Mesothelial cell of epicardium (in vitro differentiated cells): ENCODE results near the gene MAGI1. TPM values are rescaled to one million over a fixed set of nuclear protein-coding genes. Genes with fewer than 3 reads are reported as not detected.

ENCODE experiments used
- DNase-seq, 2 experiments: peaks; one replicate each; pipeline ENCODE4 v3.0.0; 2021; ENCODE audit warnings: low spot score in 2 of 2; ENCODE audit not compliant: unreplicated experiment in 2 of 2
- H3K27ac Mint-ChIP-seq: 2 replicates; pipeline ENCODE4 v1.8.0; 2021; ENCODE audit warnings: mixed read lengths
- H3K27me3 Mint-ChIP-seq: 2 replicates; pipeline ENCODE4 v1.8.0; 2021; ENCODE audit warnings: low read depth, mixed read lengths
- H3K36me3 Mint-ChIP-seq: 2 replicates; pipeline ENCODE4 v1.8.0; 2021; ENCODE audit warnings: mixed read lengths
- H3K4me1 Mint-ChIP-seq: 2 replicates; pipeline ENCODE4 v1.8.0; 2021; ENCODE audit warnings: mixed read lengths
- H3K4me3 Mint-ChIP-seq: 2 replicates; pipeline ENCODE4 v1.8.0; 2021; ENCODE audit warnings: mild to moderate bottlenecking, moderate library complexity, mixed read lengths
- H3K9me3 Mint-ChIP-seq: 2 replicates; pipeline ENCODE4 v1.8.0; 2021; ENCODE audit warnings: mixed read lengths
- total RNA-seq: library from RNA; stranded (reverse); gene quantifications from 3 replicates; pipeline ENCODE4 v1.2.1, GENCODE V29; 2021
- TF ChIP-seq, protein P1 (sequence below): fragments of 200-600 bp; sonication (generic); IDR thresholded peaks from one replicate; pipeline ENCODE4 v1.5.0; 2021; ENCODE audit warnings: antibody characterized with exemption; ENCODE audit not compliant: unreplicated experiment

MAGI1 gene
- total RNA-seq, 1 donor from 2014 or later: 65.6 TPM

DNA sequence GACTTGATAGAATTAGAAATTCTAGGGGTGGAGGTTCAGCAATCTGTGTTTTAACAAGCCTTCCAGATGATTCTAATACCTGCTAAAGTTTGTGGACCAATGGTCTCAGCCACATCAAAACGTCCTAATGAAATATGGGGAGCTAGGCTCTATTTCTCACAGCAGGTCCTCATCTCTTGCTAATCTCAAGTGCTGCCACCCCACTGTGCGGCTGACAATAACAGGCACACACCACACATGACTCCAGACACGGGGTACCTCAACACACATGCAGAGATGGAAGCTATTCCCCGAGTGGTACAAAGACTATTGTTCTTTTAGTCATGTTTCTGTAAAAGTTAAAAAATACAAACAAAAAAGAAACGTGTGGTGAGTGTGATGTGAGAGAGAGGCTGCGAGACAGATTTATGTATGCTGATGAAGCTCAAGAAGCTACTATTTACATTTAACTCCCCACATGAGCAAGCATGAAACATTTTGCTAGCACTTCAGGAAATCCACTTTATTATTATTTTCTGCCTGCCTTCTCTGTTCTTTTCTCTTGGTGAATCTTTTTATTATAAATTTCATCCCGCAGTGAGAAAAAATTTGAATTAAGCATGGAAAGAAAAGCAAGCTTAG, 405.6 kb downstream of the MAGI1 start:
- peaks cover 3% of the 10 kb centered on the region for H3K36me3 Mint-ChIP-seq
- no peaks in the 10 kb centered on the region for H3K4me1 Mint-ChIP-seq
- peaks cover 4% of the 10 kb centered on the region for H3K9me3 Mint-ChIP-seq
- TF ChIP-seq, protein P1, sequence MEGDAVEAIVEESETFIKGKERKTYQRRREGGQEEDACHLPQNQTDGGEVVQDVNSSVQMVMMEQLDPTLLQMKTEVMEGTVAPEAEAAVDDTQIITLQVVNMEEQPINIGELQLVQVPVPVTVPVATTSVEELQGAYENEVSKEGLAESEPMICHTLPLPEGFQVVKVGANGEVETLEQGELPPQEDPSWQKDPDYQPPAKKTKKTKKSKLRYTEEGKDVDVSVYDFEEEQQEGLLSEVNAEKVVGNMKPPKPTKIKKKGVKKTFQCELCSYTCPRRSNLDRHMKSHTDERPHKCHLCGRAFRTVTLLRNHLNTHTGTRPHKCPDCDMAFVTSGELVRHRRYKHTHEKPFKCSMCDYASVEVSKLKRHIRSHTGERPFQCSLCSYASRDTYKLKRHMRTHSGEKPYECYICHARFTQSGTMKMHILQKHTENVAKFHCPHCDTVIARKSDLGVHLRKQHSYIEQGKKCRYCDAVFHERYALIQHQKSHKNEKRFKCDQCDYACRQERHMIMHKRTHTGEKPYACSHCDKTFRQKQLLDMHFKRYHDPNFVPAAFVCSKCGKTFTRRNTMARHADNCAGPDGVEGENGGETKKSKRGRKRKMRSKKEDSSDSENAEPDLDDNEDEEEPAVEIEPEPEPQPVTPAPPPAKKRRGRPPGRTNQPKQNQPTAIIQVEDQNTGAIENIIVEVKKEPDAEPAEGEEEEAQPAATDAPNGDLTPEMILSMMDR: no peak
- no peak for DNase-seq
- H3K27ac Mint-ChIP-seq: no peak overlapping the region
- no peak overlapping the region for H3K4me3 Mint-ChIP-seq
- H3K27me3 Mint-ChIP-seq: no peaks in the 10 kb centered on the region

DNA sequence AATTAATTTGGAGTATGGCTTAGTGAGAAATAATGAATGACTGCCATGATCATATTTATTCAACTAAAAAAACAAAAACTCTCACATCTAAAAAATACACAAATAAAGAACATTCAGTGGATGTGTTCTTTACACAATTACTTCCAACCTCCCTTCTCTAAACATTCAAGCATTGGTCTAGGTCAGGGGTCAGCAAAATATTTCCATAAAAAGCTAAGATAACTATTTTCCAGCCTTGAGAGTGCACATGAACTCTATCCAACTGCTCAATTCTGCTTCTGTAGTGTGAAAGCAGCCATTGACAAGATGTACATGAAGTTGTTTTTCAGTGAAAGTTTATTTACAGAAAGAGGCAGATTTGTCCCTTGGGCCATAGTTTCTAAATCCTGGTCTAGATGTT, 406.3 kb downstream of the MAGI1 start:
- Mint-ChIP-seq H3K4me1 (no peaks in the 10 kb centered on the region), H3K36me3 (peaks cover 3% of the 10 kb centered on the region), H3K4me3 (no peak overlapping the region), H3K9me3 (peaks cover 4% of the 10 kb centered on the region), H3K27ac (no peak overlapping the region), H3K27me3 (no peaks in the 10 kb centered on the region)
- TF ChIP-seq, protein P1: no peak
- no peak for DNase-seq

DNA sequence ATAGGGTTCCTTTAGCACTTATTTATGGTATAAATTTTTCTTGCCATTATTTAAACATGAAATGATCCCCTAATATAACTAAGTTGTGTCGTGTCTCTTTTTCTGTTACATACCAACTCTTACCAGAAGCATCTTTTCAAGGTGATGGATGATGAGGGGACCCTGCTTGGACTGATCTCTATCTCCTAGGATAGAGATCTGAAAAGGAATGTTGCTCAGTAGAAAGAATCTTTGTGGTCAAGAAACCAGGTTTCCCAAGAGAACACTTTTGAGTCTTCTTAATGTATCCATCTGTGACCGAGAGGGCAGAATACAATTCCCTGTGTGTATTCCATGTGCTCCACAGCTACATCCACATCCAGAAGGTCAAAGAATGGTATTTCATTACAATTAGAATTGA, 409.7 kb downstream of the MAGI1 start:
- H3K9me3 Mint-ChIP-seq: peaks cover 4% of the 10 kb centered on the region
- no peak for DNase-seq
- no peak overlapping the region for H3K4me3 Mint-ChIP-seq
- TF ChIP-seq, protein P1: no peak
- H3K36me3 Mint-ChIP-seq: peaks cover 3% of the 10 kb centered on the region
- H3K27me3 Mint-ChIP-seq: no peaks in the 10 kb centered on the region
- H3K27ac Mint-ChIP-seq: no peak overlapping the region
- no peaks in the 10 kb centered on the region for H3K4me1 Mint-ChIP-seq

DNA sequence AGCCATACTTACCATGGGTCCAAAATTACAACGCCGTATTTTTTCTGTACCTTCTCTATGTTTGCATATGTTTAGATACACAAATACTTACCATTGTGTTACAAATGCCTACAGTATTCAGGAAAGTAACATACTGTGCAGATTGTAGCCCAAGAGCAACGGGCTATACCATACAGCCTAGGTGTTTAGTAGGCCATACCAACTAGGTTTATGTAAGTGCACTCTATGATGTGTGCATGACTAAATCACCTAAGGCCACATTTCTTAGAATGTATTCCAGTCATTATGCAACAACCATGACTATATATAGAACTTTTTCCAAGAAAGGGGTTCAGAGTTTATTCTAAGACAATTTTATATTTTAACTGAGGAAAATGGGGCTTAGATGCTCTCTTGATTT, 411.7 kb downstream of the MAGI1 start:
- H3K4me3 Mint-ChIP-seq: no peak overlapping the region
- no peaks in the 10 kb centered on the region for H3K4me1 Mint-ChIP-seq
- no peak overlapping the region for H3K27ac Mint-ChIP-seq
- TF ChIP-seq, protein P1: no peak
- peaks cover 4% of the 10 kb centered on the region for H3K9me3 Mint-ChIP-seq
- peaks cover 3% of the 10 kb centered on the region for H3K36me3 Mint-ChIP-seq
- DNase-seq: no peak
- no peaks in the 10 kb centered on the region for H3K27me3 Mint-ChIP-seq

DNA sequence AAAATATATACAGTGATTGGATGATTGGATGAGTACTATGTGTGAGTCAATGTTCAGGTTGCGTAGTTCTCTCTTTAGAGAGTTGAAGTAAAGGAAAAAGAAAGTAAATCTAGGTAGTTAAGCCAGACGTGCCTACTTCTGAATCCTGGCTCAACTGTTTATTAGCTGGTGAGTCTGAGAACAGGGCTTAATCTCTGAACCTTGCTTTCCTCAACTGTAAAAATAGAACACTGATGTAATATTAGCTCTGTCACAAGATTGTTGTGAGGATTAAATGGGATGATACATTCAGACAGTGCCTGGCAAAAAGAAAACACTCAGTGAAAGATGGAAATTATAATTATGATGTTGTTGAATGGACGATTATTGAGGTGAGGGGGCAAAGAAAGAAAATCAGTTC, 413.4 kb downstream of the MAGI1 start:
- Mint-ChIP-seq H3K36me3 (peaks cover 6% of the 10 kb centered on the region), H3K9me3 (peaks cover 4% of the 10 kb centered on the region), H3K27ac (no peak overlapping the region), H3K4me1 (no peaks in the 10 kb centered on the region), H3K4me3 (no peak overlapping the region), H3K27me3 (no peaks in the 10 kb centered on the region)
- no peak for DNase-seq
- TF ChIP-seq, protein P1: no peak

DNA sequence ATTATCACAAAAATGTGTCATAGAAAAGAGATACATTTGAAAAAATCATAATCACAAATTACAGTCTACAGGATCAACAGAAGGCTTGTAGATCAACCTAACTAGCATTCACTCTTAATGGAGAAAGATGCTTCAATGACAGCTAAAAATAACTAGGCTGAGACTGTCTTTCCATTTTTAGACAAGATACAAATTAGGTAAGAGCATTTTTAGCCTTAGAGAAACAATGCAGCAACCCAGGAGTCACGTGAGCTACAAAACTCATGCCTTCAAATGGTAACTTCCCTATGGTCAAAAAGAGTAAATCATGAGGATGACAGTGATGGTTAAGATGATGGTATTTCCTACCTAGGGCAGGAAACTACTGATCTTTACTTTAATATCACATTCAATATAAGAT, 415.4 kb downstream of the MAGI1 start:
- H3K4me1 Mint-ChIP-seq: peaks cover 10% of the 10 kb centered on the region
- H3K27ac Mint-ChIP-seq: no peak overlapping the region
- no peak for DNase-seq
- peaks cover 3% of the 10 kb centered on the region for H3K36me3 Mint-ChIP-seq
- TF ChIP-seq, protein P1: no peak
- H3K4me3 Mint-ChIP-seq: no peak overlapping the region
- no peaks in the 10 kb centered on the region for H3K9me3 Mint-ChIP-seq
- H3K27me3 Mint-ChIP-seq: no peaks in the 10 kb centered on the region
